COLO668 (cell line): ENCODE results near the gene NPY5R.

Experiments used
- DNase-seq: peaks from one replicate; lab custom pipeline; 2025; ENCODE audit not compliant: unreplicated experiment; lab: John Stamatoyannopoulos, UW

Gene NPY5R

GRCh38 chr4:163343604-163344146 lies at the start of gene NPY5R:
Gene NPY5R (plus strand): TSS chr4:163343892. CDS start chr4:163350274, 6,382 bp downstream.
- no peak for DNase-seq

- no peak for DNase-seq
These were observed 48.6 kb upstream of the NPY5R start for GRCh38 chr4:163295138-163295537.

GRCh38 chr4:163300445-163300844 lies 43.2 kb upstream of the NPY5R start:
- no peak for DNase-seq

DNA sequence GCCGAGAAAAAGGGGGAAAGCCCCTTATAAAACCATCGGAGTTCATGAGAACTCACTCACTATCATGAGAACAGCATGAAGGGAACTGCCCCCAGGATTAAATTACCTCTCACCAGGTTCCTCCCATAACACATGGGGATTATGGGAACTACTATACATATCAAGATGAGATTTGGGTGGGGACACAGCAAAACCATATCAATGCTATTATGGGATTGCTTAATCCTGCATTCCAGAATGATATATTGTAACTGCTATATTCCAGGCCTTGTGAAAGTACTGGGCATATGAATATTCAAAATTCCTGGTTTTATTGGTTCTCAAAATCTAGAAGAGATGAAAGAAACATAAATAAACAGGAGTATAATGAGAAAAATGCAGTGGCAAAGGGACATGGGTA lies 40.6 kb upstream of the NPY5R start:
- DNase-seq, result no peak

DNA sequence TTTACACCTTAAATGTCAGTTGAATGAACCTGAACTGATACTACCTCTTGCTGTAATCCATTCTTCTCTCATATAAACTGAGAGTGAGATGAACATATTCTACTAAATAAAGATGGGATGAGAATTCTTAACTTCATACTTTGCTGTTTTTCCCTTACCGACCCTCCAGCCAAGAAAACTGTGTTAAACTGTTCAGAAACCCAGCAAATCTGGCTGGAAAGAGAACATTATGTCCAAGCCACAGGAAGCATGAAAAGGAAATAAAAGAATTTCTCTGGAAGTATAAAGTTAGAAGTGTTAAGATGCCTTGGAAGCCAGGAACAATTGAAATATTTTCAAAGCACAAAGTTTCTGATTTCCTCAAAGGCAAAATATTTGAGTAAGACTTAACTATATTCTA lies 34.2 kb upstream of the NPY5R start:
- DNase-seq, result no peak

DNA sequence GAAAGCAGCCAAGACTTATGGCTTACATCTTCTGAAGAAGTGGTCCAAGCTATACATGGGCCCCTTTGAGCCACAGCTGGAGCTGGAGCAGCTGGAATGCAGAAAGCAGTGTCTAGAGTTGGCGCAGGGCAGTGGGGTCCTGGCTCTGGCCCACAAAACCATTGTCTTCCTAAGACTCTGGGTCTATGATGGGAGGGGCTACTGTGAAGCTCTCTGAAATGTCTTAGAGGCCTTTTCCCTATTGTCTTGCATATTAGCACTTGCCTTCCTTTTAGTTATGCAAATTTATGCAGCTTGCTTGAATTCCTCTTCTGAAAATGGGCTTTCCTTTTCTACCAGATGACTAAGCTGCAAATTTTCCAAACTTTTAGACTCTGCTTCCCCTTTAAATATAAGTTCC lies 26.6 kb upstream of the NPY5R start:
- DNase-seq, result no peak

- DNase-seq, result no peak
These were observed 12.6 kb upstream of the NPY5R start for GRCh38 chr4:163330916-163331628.

GRCh38 chr4:163331629-163332376 lies 11.9 kb upstream of the NPY5R start:
- DNase-seq, result no peak

DNA sequence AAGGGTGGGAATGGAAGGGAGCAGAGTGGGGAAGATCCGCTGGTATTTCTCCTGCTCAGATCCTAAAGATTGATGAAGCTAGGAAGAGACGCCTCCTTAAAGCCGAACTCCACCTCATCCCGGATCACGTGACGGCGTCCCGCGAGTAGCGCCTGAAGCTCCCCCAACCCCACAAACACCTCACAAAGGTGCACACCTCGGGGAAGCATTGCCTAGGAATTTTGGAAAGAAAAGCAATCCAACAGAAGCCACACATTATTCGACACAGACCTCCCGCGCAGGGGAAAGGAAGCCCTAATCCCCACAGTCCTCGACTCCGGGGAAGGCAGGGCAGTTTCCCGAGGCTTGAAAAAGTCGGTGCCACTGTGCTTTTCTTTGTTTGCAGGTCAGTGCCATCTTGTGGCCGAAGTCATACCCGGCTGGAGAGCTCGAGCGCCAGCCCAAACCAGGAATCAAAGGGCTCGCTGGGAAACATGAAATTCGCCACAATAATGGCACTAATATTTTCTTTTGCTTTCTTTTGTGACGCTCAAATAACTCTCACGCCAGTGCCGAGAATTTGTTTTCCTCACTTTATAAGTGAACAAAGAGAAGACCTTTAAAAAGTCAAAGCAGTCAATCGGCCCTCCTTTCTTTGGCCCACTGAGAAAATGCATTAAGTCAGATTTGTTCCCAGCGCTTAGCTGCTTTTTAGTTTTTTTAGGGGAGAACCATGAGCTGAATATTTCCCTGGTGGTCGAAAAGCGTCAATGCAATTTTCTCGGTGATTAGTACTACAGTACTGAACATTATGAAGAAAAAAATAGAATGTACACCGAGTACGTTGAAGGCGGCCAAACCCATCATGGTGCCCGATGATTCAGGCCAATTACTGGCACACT lies 10.9 kb upstream of the NPY5R start, which contains the start of gene NPY1R:
NPY1R (minus strand) TSS at position 71 of the 881 bp plus-strand sequence. CDS start 6,042 bp downstream, outside the sequence.
- DNase-seq, result peak; percentile 46

- no peak for DNase-seq
These were observed 8.3 kb upstream of the NPY5R start for GRCh38 chr4:163335384-163335783.

DNA sequence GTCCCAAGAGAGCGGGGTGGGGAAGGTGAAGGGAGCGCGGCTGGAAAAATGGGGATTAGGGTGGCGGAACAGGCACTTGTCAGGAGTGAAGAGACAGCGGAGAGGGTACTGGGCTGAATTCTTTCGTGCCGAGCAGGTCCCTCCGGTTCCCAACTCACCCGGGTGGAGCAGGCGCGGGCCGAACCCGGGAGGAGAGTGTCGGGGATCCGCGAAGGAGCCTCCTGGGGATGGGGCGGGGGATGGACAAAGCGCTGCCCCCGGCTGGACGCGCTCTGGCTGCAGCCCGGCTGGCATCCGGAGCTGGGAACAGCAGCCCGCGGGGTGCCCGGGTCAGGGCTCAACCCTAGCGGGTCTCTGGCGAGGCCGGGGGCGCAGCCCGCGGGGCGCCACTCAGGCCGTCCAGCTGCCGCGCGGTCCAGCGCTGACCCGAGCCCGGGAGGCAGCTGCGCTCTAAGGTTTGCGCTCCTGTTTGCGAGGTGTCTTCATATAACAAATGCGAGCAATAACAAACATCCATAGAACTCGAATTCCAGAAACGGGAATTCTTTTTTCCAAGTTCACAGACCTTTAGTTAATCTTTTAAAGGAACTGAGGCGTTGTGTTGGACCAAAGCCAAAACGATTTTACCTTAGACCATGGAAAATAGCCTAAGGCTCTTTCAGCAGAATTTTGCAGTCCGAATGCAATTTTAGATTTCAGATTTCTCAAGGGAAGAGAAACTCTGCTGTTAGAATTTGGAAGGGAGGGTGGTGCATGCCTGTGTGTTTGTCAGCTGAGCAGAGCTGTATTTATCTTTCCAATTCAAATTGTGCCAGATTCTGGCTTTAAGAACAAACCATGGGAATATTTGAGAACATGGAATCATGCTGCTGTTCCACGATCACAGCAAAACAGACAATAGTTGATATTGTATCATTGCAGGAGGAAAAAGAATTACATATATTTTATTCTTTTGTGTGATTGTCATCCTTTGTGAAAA lies 744 bp downstream of the NPY5R start:
- no peak for DNase-seq

GRCh38 chr4:163350672-163351071 lies 7.0 kb downstream of the NPY5R start:
- DNase-seq, result no peak

DNA sequence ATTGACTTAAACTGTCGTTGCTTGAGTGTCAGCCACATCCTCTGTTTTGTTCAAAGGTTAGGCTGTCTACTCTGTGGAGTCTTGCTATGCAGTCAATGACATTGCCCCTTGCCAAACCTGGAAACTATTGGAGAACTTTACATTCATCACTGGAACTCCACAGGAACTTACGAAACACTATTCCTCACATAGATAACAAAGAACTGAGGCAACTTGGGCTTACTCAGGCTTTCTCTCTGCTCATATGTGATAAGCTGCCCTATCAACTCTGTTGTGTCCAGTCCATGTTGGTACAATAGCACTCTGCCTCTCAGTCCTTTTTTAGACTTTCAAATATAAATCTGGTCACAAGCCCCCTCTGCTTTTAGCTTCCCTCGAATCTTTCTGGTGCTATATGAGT lies 9.4 kb downstream of the NPY5R start:
- DNase-seq, result no peak

- DNase-seq, result no peak
These were observed 12.4 kb downstream of the NPY5R start for GRCh38 chr4:163356104-163356503.

DNA sequence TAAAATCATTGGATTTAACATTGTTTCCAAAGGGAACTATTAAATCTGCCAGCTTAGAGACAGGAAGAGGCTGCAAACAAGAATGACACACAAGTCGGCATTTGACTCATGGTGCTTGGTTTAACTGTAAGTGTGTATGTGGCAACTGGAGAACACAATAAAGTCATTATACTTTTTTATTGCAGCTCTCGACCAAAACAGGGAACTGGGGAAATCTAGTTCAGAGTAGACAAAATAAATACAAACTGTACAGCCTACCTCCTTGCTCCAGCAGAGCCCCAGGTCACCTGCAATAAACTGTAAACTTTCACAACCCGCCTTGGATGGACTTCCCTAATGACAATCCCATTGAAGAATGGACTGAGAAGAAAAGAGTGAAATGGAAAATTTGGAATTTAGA lies 24.0 kb downstream of the NPY5R start:
- DNase-seq, result no peak

DNA sequence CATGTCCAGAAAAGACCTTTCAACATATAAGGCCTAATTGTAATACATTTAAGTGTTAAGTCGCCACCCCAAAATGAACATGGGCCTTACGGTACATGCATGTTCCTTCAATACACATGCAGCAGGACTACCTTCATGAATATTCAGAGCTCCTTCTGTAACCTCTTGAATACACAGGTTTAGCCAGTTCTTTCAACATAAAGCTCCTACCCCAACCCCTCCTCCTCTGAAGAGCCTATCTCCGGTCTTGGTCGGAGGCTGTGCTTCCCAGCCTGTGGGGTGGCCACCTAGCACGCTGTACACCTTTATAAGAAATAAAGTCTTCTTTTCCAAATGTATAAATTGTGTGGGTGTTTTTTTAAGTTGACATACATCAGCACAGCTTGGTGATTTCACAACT lies 28.3 kb downstream of the NPY5R start:
- no peak for DNase-seq

DNA sequence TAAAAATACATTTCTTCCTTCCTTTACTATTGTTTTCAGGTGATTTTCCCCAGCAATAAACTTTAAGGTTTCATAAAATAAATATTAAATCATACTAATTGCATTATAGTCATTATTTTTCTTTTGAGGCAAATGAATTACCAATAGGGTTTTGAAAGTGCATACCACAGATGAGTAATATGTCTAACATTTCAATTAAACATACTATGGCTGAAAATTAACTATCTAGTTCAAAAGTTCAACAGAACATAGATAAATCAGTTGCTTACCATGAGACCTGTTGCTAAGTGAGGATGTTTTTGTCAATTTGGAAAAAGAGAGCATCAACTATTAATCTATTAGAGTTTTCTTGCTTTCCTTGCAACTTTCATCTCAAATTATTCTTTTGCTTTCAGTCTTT lies 35.0 kb downstream of the NPY5R start:
- DNase-seq, result no peak

DNA sequence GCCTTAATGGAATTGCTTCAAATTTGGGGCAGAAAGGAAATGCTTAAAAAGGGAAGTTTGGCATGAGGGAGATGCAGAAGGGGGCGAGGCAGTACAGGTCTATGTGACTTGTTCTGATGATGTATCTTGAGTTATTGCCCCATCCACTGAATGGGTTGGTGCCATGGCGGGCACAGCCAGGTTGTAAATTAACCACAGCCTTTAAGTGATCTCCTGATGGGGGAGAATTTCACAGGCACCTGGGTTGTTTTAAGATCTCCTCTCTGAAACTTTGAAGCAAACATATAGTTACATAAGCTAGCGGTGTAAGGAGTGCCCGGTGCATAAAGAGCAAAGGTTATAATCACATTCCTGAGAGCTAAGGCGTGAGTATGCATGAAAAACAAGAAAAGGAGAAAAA lies 37.0 kb downstream of the NPY5R start:
- no peak for DNase-seq

- DNase-seq, result no peak
These were observed 38.6 kb downstream of the NPY5R start for GRCh38 chr4:163382178-163382869.
